Nephron progenitor cell (in vitro differentiated cells): ENCODE results near the gene ATG9A.

Experiments
- DNase-seq: peaks from one replicate; pipeline ENCODE4 v3.0.0; 2021
- H3K27ac Mint-ChIP-seq: 2 replicates; pipeline ENCODE4 v1.8.0; 2021; ENCODE audit warnings: mild to moderate bottlenecking, moderate library complexity, mixed read lengths
- H3K27me3 Mint-ChIP-seq: 2 replicates; pipeline ENCODE4 v1.8.0; 2021; ENCODE audit warnings: mild to moderate bottlenecking, low read depth, mixed read lengths; ENCODE audit not compliant: poor library complexity
- H3K36me3 Mint-ChIP-seq: 2 replicates; pipeline ENCODE4 v1.8.0; 2021; ENCODE audit warnings: low read depth, mixed read lengths
- H3K4me1 Mint-ChIP-seq: 2 replicates; pipeline ENCODE4 v1.8.0; 2021; ENCODE audit warnings: mixed read lengths
- H3K4me3 Mint-ChIP-seq: 2 replicates; pipeline ENCODE4 v1.8.0; 2021; ENCODE audit warnings: mild to moderate bottlenecking, moderate library complexity, mixed read lengths
- H3K9me3 Mint-ChIP-seq: 2 replicates; pipeline ENCODE4 v1.8.0; 2021; ENCODE audit warnings: mild to moderate bottlenecking, moderate library complexity, mixed read lengths
- TF ChIP-seq, protein P1 (sequence below): fragments of 200-600 bp; sonication (generic); IDR thresholded peaks from 2 replicates; pipeline ENCODE4 v1.5.0; 2021; ENCODE audit warnings: antibody characterized with exemption

ATG9A gene

DNA sequence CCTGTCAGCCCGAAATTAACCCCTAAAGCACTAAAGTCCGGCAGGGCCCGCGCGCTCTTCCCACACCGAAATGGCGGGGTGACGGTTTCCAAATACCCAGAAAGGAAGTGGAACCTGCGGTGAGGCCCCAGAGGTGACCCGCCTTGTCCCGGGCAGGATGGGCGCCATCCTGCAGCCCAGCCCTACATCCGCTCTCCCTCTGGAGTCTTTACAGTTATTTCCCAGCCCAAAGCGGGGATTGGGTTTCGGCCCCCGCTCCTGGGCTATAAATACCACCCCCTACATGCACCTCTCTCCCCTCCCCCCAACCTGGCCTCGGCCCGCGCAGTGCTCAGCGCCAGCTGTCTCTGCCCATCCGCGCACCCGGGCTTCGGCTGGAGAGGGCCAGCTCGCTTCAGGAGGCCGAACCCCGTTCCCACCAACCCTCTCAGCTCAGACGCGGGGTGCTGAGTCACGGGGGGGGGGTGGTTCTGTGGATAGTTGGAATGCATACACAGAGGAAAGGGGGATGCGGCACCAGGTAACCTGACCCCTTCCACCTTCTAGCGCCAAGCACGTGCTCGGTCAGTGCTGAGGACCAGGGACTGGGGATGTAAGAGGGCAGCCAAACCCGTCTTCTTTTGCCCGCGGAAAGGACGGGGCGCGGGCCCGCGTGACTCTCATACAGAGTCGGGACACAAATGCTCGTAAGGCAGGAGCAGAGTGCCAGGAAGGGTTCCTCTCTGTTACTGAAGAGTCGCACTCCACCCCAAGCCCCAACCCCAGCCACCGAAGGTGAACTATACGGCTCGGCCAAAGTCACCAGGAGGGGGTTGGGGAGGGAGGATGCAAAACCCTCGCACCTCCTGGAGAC, 23.7 kb upstream of the ATG9A start, which contains the start of gene TUBA4B:
TUBA4B (plus strand) TSS at position 344 of the 853 bp plus-strand sequence; CDS start at position 509, 165 bp downstream.
- peak within 1 kb of the TSS; percentile 76 for H3K4me3 Mint-ChIP-seq
- H3K27ac Mint-ChIP-seq = no peak within 1 kb of the TSS
- peaks cover 40% of the 10 kb centered on the region for H3K4me1 Mint-ChIP-seq
- H3K27me3 Mint-ChIP-seq = peaks cover 80% of the 10 kb centered on the region
- peaks cover 5% of the 10 kb centered on the region for H3K36me3 Mint-ChIP-seq
- H3K9me3 Mint-ChIP-seq = no peaks in the 10 kb centered on the region
- TF ChIP-seq, protein P1, sequence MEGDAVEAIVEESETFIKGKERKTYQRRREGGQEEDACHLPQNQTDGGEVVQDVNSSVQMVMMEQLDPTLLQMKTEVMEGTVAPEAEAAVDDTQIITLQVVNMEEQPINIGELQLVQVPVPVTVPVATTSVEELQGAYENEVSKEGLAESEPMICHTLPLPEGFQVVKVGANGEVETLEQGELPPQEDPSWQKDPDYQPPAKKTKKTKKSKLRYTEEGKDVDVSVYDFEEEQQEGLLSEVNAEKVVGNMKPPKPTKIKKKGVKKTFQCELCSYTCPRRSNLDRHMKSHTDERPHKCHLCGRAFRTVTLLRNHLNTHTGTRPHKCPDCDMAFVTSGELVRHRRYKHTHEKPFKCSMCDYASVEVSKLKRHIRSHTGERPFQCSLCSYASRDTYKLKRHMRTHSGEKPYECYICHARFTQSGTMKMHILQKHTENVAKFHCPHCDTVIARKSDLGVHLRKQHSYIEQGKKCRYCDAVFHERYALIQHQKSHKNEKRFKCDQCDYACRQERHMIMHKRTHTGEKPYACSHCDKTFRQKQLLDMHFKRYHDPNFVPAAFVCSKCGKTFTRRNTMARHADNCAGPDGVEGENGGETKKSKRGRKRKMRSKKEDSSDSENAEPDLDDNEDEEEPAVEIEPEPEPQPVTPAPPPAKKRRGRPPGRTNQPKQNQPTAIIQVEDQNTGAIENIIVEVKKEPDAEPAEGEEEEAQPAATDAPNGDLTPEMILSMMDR = no peak
- DNase-seq = peak; percentile 56

GRCh38 chr2:219252570-219252899, 23.1 kb upstream of the ATG9A start:
- no peak overlapping the region for H3K27ac Mint-ChIP-seq
- no peak for DNase-seq
- peak overlapping the region; percentile 76 for H3K4me3 Mint-ChIP-seq
- TF ChIP-seq, protein P1 = no peak
- H3K36me3 Mint-ChIP-seq = peaks cover 8% of the 10 kb centered on the region
- peaks cover 43% of the 10 kb centered on the region for H3K4me1 Mint-ChIP-seq
- H3K27me3 Mint-ChIP-seq = peaks cover 74% of the 10 kb centered on the region
- H3K9me3 Mint-ChIP-seq = no peaks in the 10 kb centered on the region

DNA sequence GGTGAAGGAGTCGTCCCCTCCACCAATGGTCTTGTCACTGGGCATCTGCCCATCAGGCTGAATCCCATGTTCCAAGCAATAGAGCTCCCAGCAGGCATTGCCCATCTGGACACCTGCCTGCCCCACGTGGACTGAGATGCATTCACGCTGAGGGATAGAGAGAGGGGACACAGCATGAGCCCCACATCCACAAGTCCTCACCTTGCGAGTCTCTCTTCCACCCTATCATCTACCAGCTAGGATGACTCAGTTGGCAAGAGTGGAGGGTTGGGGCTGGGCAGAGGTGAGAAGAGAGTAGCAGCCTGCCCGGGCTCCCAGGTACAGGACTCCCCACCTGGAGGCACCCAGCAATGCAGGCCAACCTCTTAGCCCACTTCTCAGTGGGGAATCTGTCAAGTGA, 22.6 kb upstream of the ATG9A start:
- no peak overlapping the region for H3K27ac Mint-ChIP-seq
- no peaks in the 10 kb centered on the region for H3K9me3 Mint-ChIP-seq
- TF ChIP-seq, protein P1 = no peak
- H3K36me3 Mint-ChIP-seq = peaks cover 8% of the 10 kb centered on the region
- peak overlapping the region; percentile 76 for H3K4me3 Mint-ChIP-seq
- H3K4me1 Mint-ChIP-seq = peaks cover 43% of the 10 kb centered on the region
- H3K27me3 Mint-ChIP-seq = peaks cover 70% of the 10 kb centered on the region
- no peak for DNase-seq

GRCh38 chr2:219251656-219252055, 22.2 kb upstream of the ATG9A start:
- Mint-ChIP-seq H3K27me3 (peaks cover 66% of the 10 kb centered on the region), H3K9me3 (no peaks in the 10 kb centered on the region), H3K27ac (no peak overlapping the region), H3K4me3 (no peak overlapping the region), H3K36me3 (peaks cover 8% of the 10 kb centered on the region), H3K4me1 (peaks cover 48% of the 10 kb centered on the region)
- DNase-seq = no peak
- TF ChIP-seq, protein P1 = no peak

GRCh38 chr2:219250049-219250781, 20.8 kb upstream of the ATG9A start:
- Mint-ChIP-seq H3K9me3 (no peaks in the 10 kb centered on the region), H3K4me3 (no peak overlapping the region), H3K27ac (peak overlapping the region; percentile 82), H3K36me3 (peaks cover 8% of the 10 kb centered on the region), H3K4me1 (peaks cover 58% of the 10 kb centered on the region), H3K27me3 (peaks cover 51% of the 10 kb centered on the region)
- DNase-seq = no peak
- TF ChIP-seq, protein P1 = no peak
